ENCODE measurements around the gene IFNA8.

- TF ChIP-seq CTCF (IDR thresholded peaks at IDR 0.05), result no peak
- no peak for TF ChIP-seq POLR2AphosphoS5 (IDR thresholded peaks at IDR 0.05)
These were observed 43.8 kb downstream of the IFNA8 start for GRCh38 chr9:21452681-21453080.
